WTC11 (cell line): Measurements from ENCODE around the gene SERF2. TPM values are rescaled to one million over a fixed set of nuclear protein-coding genes. Genes with fewer than 3 reads are reported as not detected.
A peak's percentile ranks its signal among the peaks of the same experiment; 100 is the strongest.

ENCODE experiments used
- CBFB ChIP-seq: sonication (generic); formaldehyde crosslinking; IDR thresholded peaks from 2 replicates; pipeline ENCODE4 v1.8.1; 2022; ENCODE audit warnings: mild to moderate bottlenecking, low read depth, missing genetic modification reagents
- CREM ChIP-seq: sonication (generic); formaldehyde crosslinking; IDR thresholded peaks from 2 replicates; pipeline ENCODE4 v1.8.1; 2022; ENCODE audit warnings: mild to moderate bottlenecking, missing genetic modification reagents, moderate library complexity
- GABPB1 ChIP-seq: sonication (generic); formaldehyde crosslinking; IDR thresholded peaks from 2 replicates; pipeline ENCODE4 v1.8.1; 2023; ENCODE audit warnings: mild to moderate bottlenecking, missing genetic modification reagents
- GRHL2 ChIP-seq: fragments of 250-450 bp; sonication (Bioruptor Pico); IDR thresholded peaks from 2 replicates; pipeline ENCODE4 v1.8.0; 2022; ENCODE audit warnings: mild to moderate bottlenecking, moderate library complexity; ENCODE audit not compliant: insufficient replicate concordance, severe bottlenecking
- GTF2I ChIP-seq: fragments of 250-450 bp; sonication (Bioruptor Pico); conservative IDR thresholded peaks from 2 replicates; pipeline ENCODE4 v1.4.0; 2021; ENCODE audit warnings: mild to moderate bottlenecking
- HMGA2 ChIP-seq: fragments of 250-450 bp; sonication (Bioruptor Pico); IDR thresholded peaks from 2 replicates; pipeline ENCODE4 v1.4.0; 2021; ENCODE audit warnings: mild to moderate bottlenecking, moderate library complexity
- IRF1 ChIP-seq: sonication (generic); formaldehyde crosslinking; IDR thresholded peaks from 2 replicates; pipeline ENCODE4 v1.8.0; 2023; ENCODE audit warnings: missing genetic modification reagents
- JAZF1 ChIP-seq: fragments of 250-450 bp; sonication (Bioruptor Pico); IDR thresholded peaks from 2 replicates; pipeline ENCODE4 v1.9.0; 2021; ENCODE audit warnings: moderate library complexity, mild to moderate bottlenecking, inconsistent platforms
- JUN ChIP-seq: sonication (generic); formaldehyde crosslinking; IDR thresholded peaks from 2 replicates; pipeline ENCODE4 v1.8.0; 2023; ENCODE audit warnings: mild to moderate bottlenecking, missing genetic modification reagents
- KAT7 ChIP-seq: sonication (generic); formaldehyde crosslinking; IDR thresholded peaks from 2 replicates; pipeline ENCODE4 v1.8.1; 2023; ENCODE audit warnings: missing genetic modification reagents, mild to moderate bottlenecking, borderline replicate concordance
- NFATC4 ChIP-seq: fragments of 250-450 bp; sonication (Bioruptor Pico); IDR thresholded peaks from 2 replicates; pipeline ENCODE4 v1.9.0; 2021; ENCODE audit warnings: mild to moderate bottlenecking
- NFE2L1 ChIP-seq: sonication (generic); formaldehyde crosslinking; IDR thresholded peaks from 2 replicates; pipeline ENCODE4 v1.8.1; 2023; ENCODE audit warnings: missing genetic modification reagents
- PRDM15 ChIP-seq: sonication (generic); formaldehyde crosslinking; IDR thresholded peaks from 2 replicates; pipeline ENCODE4 v1.8.0; 2022; ENCODE audit warnings: missing genetic modification reagents
- PREB ChIP-seq: sonication (generic); formaldehyde crosslinking; IDR thresholded peaks from 2 replicates; pipeline ENCODE4 v1.8.1; 2022; ENCODE audit warnings: mild to moderate bottlenecking, missing genetic modification reagents, moderate library complexity, borderline replicate concordance
- RELA ChIP-seq: sonication (generic); formaldehyde crosslinking; IDR thresholded peaks from 2 replicates; pipeline ENCODE4 v1.8.1; 2022; ENCODE audit warnings: missing genetic modification reagents, mild to moderate bottlenecking, borderline replicate concordance
- RORB ChIP-seq: fragments of 250-450 bp; sonication (Bioruptor Pico); IDR thresholded peaks from 2 replicates; pipeline ENCODE4 v1.9.0; 2021; ENCODE audit warnings: mild to moderate bottlenecking
- ZNF138 ChIP-seq: sonication (generic); formaldehyde crosslinking; conservative IDR thresholded peaks from 2 replicates; pipeline ENCODE4 v1.8.1; 2022; ENCODE audit warnings: mild to moderate bottlenecking, moderate library complexity, missing genetic modification reagents
- ZNF219 ChIP-seq: sonication (generic); formaldehyde crosslinking; IDR thresholded peaks from 2 replicates; pipeline ENCODE4 v1.8.0; 2023; ENCODE audit warnings: missing genetic modification reagents, mild to moderate bottlenecking, borderline replicate concordance
- ZNF317 ChIP-seq: sonication (generic); formaldehyde crosslinking; IDR thresholded peaks from 2 replicates; pipeline ENCODE4 v1.8.1; 2023; ENCODE audit warnings: low read depth, mild to moderate bottlenecking, moderate library complexity, missing genetic modification reagents, borderline replicate concordance
- ZNF396 ChIP-seq: fragments of 250-450 bp; sonication (Bioruptor Pico); IDR thresholded peaks from 2 replicates; pipeline ENCODE4 v1.8.0; 2021; ENCODE audit warnings: mild to moderate bottlenecking, moderate library complexity, borderline replicate concordance
- total RNA-seq: library from RNA; stranded (reverse); gene quantifications from 3 replicates; pipeline ENCODE4 v1.2.3, GENCODE V29; 2021
- TF ChIP-seq, protein P1 (sequence below): sonication (generic); formaldehyde crosslinking; IDR thresholded peaks from 2 replicates; pipeline ENCODE4 v1.8.1; 2023; ENCODE audit warnings: mild to moderate bottlenecking, missing genetic modification reagents, moderate library complexity
- TF ChIP-seq, protein P2 (sequence below): sonication (generic); formaldehyde crosslinking; IDR thresholded peaks from 2 replicates; pipeline ENCODE4 v1.8.1; 2023; ENCODE audit warnings: mild to moderate bottlenecking, missing genetic modification reagents, moderate library complexity
- TF ChIP-seq, protein P3 (sequence below): sonication (generic); formaldehyde crosslinking; IDR thresholded peaks from 2 replicates; pipeline ENCODE4 v1.8.0; 2022; ENCODE audit warnings: mild to moderate bottlenecking, missing genetic modification reagents
- TF ChIP-seq, protein P4 (sequence below): fragments of 250-450 bp; sonication (Bioruptor Pico); conservative IDR thresholded peaks from 2 replicates; pipeline ENCODE4 v1.9.0; 2021; ENCODE audit warnings: mild to moderate bottlenecking
- TF ChIP-seq, protein P5 (sequence below): sonication (generic); formaldehyde crosslinking; IDR thresholded peaks from 2 replicates; pipeline ENCODE4 v1.8.0; 2022; ENCODE audit warnings: mild to moderate bottlenecking, missing genetic modification reagents
- TF ChIP-seq, protein P6 (sequence below): sonication (generic); formaldehyde crosslinking; IDR thresholded peaks from 2 replicates; pipeline ENCODE4 v1.8.1; 2022; ENCODE audit warnings: mild to moderate bottlenecking, moderate library complexity, missing genetic modification reagents

Gene SERF2
- total RNA-seq, 1 experiment from 2014 or later, result 694 TPM

DNA sequence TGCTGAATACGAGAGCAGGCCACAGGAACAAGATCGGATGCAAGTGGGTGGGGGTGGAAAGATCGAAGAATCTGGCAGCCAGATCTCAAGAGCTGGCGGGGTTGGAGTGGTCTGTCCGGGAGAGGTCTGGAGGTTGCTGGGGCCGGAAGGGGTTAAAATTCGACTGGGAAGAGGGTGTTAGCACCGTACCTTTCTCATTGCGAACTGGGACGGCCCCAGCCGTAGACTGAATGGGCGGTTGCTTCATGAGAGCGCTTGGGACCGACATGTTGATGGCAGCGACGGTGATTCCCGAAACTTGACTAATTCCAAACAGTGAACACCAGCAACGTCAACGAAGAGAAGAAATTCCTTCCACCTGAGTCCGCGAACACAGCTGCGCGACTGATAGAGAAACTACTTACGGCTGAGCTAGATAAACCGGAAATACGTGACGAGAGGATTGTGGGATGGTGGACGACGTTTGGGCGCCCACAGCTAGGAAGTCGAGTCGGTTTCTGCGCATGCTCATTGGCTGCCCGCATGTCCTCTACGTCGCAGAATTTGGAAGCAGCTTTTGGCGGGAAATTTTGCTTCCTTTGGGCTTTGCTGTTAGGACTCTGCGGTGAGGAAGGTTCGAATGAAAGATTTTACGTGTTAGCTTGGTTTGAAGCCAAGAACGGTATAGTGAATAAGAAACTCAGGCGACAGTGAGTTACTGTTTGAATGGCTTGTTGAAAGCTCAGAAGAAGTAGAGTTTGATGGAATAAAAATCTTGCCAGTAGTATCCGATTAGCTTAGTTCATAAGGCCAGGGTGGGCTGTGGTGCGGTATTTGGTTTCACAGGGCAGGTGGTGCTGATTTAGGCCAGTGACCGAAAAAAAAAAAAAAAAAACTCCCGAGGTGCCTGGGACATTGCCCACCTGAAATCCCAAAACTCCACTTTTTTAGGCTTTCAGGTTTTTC, 32.5 kb downstream of the SERF2 start, which contains the start of gene MFAP1 (continued):
- TF ChIP-seq ZNF219 (CRISPR knock-in tag) (no peak), KAT7 (no peak), RELA (CRISPR knock-in tag) (no peak), RORB (CRISPR knock-in tag) (no peak), CREM (CRISPR knock-in tag) (peak; percentile 86), NFE2L1 (CRISPR knock-in tag) (peak; percentile 93), GTF2I (CRISPR knock-in tag) (no peak), CBFB (CRISPR knock-in tag) (no peak), JUN (CRISPR knock-in tag) (no peak), HMGA2 (CRISPR knock-in tag) (no peak), ZNF138 (CRISPR knock-in tag) (no peak), PREB (no peak; the same call in 1 of the 2 replicates), PRDM15 (no peak), ZNF396 (CRISPR knock-in tag) (no peak), GABPB1 (CRISPR knock-in tag) (peak; percentile 85), NFATC4 (CRISPR knock-in tag) (no peak), JAZF1 (CRISPR knock-in tag) (no peak), GRHL2 (CRISPR knock-in tag) (no peak), ZNF317 (CRISPR knock-in tag) (no peak), IRF1 (peak; percentile 83; the same call in 1 of the 2 replicates)
- TF ChIP-seq, protein P1, sequence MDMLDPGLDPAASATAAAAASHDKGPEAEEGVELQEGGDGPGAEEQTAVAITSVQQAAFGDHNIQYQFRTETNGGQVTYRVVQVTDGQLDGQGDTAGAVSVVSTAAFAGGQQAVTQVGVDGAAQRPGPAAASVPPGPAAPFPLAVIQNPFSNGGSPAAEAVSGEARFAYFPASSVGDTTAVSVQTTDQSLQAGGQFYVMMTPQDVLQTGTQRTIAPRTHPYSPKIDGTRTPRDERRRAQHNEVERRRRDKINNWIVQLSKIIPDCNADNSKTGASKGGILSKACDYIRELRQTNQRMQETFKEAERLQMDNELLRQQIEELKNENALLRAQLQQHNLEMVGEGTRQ (CRISPR knock-in tag), result no peak
- TF ChIP-seq, protein P2, sequence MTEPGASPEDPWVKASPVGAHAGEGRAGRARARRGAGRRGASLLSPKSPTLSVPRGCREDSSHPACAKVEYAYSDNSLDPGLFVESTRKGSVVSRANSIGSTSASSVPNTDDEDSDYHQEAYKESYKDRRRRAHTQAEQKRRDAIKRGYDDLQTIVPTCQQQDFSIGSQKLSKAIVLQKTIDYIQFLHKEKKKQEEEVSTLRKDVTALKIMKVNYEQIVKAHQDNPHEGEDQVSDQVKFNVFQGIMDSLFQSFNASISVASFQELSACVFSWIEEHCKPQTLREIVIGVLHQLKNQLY (CRISPR knock-in tag), result no peak
- TF ChIP-seq, protein P3, sequence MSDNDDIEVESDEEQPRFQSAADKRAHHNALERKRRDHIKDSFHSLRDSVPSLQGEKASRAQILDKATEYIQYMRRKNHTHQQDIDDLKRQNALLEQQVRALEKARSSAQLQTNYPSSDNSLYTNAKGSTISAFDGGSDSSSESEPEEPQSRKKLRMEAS (CRISPR knock-in tag), result peak; percentile 99
- TF ChIP-seq, protein P4, sequence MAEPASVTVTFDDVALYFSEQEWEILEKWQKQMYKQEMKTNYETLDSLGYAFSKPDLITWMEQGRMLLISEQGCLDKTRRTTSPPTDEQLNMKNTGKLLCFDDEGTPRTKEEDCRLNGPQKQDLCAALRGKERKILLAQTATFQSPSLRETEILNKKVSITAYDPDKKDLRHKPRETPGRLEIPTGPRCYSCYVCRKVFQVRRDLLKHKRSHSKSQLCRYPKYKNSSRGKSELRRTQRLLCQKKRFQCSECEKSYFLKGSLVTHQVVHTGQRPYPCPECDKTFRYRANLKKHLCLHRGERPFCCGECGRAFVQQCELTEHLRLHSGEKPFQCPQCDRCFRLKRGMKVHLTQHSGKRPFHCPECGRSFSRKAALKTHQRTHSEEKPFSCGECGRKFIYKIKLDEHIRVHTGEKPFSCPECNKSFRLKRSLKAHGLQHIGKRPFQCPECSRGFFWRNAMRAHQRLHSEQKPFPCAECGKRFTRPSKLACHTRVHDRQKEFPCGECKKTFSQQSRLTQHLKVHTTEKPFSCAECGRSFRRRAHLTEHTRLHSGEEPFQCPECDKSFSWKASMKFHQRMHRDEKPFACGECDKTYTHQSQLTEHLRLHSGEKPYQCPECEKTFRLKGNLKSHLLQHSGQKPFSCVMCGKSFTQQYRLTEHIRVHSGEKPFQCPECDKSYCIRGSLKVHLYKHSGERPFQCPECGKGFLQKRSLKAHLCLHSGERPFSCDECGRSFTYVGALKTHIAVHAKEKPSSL (CRISPR knock-in tag), result no peak
- TF ChIP-seq, protein P5, sequence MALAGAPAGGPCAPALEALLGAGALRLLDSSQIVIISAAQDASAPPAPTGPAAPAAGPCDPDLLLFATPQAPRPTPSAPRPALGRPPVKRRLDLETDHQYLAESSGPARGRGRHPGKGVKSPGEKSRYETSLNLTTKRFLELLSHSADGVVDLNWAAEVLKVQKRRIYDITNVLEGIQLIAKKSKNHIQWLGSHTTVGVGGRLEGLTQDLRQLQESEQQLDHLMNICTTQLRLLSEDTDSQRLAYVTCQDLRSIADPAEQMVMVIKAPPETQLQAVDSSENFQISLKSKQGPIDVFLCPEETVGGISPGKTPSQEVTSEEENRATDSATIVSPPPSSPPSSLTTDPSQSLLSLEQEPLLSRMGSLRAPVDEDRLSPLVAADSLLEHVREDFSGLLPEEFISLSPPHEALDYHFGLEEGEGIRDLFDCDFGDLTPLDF (CRISPR knock-in tag), result peak; percentile 86; the same call in 1 of the 2 replicates
- TF ChIP-seq, protein P6, sequence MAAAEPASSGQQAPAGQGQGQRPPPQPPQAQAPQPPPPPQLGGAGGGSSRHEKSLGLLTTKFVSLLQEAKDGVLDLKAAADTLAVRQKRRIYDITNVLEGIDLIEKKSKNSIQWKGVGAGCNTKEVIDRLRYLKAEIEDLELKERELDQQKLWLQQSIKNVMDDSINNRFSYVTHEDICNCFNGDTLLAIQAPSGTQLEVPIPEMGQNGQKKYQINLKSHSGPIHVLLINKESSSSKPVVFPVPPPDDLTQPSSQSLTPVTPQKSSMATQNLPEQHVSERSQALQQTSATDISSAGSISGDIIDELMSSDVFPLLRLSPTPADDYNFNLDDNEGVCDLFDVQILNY, result peak; percentile 96
